HG03103 (cell line): ENCODE results near the gene DDC.
"Not testable (repeated sequence)": the region's sequence is repeated elsewhere in the genome, so short reads cannot be mapped to it uniquely, and the experiment has no call there.

Source experiments
- ATAC-seq: cut with Tn5 transposase; IDR thresholded peaks from one replicate; pipeline ENCODE4 v1.9.1; 2021; ENCODE audit warnings: low read depth; ENCODE audit not compliant: unreplicated experiment

DDC gene

DNA sequence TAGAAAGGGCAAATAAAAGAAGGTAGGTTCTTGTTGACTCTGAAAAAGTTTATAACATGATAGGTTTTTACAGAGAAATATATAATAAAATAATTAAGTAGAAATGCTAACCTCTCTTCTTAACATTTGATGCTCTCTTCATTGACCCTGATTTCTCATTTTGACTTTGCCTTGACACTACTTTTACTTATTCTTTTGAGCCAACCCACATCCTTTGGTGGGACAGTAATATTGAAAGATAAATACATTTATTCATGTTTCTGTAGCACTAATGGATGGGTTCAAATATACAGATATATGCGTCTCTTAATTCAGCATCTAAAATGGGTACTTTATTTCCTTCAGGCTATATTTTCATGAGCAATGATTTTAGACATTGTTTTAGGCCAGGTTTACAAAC lies 34.4 kb downstream of the DDC start:
- ATAC-seq: no peak

DNA sequence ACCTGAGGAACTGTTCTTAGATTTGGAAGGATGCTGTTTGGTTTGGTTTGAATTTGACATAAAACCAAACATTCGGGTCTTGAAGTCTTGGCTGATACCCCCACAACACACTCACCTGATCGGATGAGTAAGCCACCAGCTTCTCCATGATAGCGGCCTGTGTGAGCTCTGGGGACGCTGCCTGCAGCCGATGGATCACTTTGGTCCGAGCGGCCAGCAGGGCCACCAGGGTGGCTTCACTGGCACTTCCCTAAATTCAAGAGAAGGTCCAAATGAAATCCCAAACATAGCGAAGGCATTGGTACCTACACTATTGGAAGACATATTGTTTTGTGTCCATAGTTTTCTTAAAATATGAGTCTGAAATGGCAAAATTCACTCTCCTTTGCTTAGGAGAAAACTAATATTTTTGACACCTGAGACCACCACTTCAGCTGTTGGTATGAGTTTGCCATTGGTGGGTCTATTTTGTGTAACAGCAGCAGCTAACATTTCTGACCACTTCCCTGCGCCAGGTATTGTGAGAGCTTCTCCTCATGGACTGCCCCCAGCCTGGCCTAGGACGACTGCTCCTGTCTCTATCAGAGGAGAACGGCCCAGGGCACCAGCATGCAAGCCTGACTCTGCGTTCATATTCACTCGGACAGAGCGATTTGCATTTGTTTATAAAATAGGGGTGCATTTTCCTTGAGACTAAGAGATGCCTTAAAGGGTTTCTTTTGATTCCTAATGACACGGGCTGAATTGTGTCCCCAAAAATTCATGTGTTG lies 35.9 kb downstream of the DDC start:
- no peak for ATAC-seq

DNA sequence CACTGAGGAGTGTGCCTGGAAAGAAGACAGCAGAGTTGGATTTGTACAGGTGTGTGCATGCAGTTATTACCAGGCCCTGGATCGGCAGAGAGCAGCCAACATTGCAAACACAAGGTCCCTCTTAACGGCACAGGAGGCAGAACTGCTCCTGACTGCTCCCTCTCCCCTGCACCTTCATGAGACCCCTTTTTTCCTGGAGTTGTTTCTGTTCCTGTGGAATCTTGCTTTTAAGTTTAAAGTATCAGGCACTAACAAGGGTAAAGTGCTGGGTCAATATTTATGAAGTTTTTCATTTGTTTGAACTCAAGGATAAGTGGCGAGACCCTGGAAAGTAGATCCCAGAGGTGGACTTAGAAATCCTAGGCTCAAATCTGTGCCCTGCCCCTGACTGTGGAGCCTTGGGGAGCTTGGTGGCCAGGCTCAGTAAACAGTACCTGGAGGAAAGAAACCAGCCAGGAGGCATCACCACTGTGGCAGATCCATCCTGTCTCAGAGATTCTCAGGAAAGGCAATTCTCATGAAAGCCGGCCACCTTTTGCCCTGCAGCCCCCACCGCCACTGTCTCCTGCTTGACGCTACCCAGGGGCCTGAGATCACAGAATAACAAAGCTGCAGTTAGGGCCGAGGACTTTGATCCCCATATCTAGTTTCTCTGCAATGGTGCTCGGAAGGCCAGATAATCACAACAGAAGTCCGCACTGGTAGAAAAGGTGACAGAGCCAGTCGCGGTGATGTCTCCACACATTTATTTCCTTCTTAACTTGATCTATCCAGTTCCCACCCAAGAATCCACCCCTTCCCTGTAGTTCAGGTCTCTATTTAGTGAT lies 36.7 kb downstream of the DDC start:
- no peak for ATAC-seq

DNA sequence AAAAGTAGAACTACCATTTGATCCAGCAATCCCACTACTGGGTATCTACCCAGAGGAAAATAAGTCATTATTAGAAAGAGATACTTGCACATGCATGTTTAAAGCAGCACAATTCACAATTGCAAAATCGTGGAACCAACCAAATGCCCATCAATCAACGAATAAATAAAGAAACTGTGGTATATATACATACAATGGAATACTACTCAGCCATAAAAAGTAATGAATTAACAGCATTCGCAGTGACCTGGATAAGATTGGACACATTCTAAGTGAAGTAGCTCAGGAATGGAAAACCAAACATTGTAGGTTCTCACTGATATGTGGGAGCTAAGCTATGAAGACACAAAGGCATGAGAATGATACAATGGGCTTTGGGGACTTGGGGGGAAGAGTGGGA lies 45.9 kb downstream of the DDC start:
- not testable (repeated sequence) for ATAC-seq

DNA sequence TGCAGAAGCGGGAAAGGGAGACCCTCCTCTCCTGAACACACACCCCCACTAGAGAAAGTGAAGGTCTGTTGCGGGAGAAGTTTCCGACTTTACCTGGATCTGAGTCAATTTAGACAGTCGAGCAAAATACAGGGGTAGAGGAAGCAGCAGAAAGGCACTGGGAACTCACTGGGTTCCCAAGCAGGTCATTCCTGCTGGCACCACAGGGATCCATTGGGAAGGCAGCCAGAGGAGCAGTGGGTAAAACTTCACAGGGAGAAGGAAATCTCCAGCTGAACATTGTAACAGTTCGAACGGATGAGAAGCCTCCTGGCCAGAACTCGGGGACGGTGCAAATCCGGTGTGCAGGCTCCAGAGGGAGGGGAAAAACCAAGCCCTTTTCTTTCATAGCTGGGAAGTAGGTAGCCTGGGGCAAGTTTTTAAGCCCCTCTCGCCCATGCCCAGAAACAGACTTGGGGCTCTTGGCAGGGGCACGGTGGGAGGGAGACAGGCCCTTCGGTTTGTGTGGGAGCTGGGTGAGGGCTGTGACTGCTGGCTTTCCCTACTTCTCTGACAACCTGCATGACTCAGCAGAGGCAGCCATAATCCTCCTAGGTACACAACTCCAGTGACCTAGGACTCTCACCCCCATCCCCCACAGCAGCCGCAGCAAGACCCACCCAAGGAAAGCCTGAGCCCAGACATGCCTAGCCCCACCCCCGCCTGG lies 51.9 kb downstream of the DDC start:
- no peak for ATAC-seq

DNA sequence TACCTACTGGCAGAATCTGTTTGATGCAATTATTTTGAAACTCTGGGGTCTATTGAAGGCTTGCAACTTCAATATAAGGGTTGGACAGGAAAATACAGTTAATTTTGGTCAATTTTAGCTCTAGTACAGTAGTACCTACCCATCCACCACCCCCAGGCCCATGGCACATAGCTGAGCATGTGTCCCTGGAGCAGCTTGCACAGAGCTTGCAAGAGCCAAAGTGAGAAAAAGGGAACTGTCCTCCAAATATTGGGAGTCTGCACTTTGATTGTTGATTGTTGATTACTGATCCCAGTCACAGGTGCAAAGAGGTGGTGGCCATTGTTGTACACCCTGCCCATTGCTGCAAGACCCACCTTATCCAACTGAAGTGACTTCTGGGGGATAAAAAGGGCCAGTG lies 52.8 kb downstream of the DDC start:
- ATAC-seq: no peak

DNA sequence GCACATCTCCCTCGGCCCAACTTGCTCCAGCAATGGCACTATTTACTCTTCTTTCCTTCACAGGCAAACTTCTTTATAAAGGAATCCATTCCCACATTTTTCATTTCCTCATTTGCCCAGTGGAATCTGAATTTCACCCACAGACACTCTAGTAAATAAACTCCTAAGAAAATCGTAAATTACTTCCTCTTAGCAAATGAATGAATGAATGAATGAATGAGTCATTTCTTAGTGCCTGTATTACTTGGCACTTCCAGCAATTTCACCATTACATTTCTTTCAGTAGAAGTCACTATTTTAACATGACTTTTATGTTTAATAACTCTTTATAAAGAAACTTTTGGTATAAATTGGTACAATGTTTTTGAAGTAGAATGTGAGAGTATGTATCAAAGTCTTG lies 55.7 kb downstream of the DDC start:
- no peak for ATAC-seq

DNA sequence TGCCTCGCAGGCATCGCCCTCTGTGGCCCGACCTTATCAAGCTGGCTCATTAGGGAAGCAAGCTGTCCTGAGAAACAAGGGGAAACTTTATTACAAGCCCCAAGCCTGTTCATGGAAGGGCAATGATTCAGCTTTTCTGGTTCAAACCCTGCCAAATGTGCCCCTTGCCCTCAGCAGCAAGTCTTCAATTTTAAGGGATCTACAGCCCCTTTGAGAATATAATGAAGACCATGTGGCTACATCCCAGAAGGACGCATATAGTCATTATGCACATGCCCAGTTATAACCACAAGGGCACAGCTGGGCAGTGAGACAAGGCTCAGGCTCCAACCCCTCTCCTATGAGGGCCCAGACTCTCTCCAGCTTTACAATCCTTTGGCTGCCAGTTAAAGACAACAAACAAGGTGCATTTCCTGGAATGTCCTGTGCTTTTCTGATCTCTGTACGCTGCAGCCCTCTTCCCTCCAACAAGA lies 56.7 kb downstream of the DDC start:
- ATAC-seq: no peak

DNA sequence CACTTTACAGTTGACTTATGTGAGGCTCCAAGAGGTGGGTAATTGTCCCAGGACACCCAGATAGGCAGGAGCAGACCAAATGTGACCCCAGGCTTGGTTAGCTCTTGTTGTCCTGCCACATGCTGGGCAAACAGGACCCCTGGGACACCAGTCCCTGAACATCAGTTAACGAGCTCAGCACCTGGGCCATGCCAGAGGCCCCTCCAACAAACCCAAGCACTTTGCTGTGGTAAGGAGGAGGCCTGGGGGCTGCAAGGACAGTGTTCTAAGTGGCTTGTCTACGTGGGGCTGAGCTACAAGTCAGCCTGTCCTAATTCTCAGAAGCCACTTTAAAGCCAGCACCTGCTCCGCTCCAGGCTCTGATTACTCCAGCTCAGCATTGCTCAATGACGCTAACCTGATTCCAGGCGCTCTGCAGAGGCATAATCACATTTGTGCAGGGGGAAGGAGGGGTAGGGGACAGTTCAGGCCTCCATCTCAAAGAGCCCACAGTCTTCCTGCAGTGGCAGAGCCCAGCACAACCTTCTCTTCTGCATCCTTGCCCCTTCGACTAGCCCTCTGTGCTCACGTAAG lies 57.2 kb downstream of the DDC start:
- no peak for ATAC-seq

DNA sequence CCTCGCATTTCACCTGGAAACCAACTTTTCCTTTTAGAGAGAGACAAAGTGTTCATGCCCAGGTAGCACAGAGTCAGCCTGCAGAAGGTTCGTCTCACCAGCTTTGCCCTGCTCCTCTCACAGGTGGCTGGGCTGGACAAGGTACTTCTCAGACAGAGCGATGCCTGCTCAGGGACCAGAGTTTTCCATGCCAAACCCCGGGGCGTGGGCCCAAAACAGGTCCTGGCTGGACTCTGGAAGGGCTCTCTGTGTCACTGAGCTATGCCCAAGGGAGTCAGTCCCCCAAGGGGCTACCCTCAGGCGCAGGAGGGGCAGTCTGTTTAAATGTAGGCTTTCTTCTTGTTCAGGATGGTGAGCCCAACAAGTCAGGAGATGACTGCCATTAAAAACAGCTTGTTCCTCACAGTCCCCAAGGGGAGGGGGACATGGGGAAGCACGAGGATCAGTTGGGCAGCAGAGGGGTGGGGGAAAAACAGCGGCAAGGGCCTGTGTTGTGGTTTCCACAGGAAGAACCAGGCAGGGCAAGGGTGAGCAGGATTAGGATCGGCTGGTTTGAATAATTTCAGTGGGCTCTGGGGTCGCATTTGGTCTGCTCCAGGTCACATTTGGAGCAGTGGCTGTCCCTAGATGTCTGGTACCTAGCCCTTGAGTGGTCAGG lies 59.5 kb downstream of the DDC start:
- ATAC-seq: no peak

DNA sequence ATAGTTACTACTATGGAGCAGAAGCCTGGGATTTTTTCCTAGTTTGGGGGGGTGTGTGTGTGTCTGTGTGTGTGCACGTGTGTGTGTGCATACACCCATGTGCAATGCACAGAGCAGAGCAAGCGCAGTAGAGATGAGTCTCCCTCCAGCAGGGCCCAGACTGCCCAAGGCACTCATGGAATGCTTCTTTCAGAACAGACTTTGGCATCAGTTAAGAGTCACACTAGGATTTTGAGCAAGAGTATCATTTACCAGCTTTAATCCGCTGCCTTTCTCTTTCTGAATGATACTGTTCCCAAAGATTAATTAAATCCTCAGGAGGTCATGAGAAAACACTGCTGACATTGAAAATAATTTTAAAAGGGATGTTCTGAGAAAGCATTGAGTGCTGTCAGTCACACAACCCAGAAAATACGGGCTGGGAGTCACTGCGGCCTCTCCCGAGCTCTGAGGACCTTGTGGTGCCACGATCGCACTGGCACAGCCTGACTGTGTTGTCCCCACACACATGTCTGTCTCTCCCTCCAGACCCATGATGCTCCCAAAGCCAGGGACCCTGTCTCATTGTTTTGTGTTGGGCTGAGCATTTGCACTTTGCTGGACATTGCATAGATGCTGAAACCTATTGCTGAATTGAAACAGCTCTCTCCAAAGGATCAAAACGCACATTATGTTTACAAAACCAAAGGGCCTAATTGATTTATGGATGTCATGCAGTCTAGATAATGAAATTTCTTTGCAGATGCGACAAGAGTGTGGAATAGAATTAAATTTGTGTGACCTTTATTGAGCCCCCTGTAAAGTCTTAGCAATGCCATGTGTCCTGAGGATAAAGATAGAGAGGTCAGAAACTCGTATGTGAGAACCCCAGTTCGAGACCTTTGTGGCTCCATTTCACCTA lies 60.3 kb downstream of the DDC start:
- ATAC-seq: no peak

DNA sequence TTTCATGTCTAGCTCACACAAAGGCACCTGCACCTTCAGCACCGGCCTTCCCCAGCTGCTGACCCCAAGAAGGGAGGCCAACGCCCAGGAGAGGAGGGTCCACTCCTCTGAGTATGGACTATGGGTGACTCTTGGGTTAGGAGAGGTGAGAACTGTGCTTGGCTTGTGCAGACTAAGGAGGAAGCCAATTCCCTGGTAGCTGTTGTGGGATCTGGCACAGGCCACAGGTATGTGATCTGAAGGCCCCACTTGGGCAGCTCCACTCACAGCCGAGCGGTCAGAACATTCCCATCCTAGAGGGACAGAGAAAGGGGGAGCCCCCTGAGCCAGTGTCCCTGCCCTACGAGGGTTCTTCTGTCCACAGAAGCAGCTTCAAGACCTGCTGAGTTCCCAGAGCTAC lies 62.3 kb downstream of the DDC start:
- ATAC-seq: no peak

DNA sequence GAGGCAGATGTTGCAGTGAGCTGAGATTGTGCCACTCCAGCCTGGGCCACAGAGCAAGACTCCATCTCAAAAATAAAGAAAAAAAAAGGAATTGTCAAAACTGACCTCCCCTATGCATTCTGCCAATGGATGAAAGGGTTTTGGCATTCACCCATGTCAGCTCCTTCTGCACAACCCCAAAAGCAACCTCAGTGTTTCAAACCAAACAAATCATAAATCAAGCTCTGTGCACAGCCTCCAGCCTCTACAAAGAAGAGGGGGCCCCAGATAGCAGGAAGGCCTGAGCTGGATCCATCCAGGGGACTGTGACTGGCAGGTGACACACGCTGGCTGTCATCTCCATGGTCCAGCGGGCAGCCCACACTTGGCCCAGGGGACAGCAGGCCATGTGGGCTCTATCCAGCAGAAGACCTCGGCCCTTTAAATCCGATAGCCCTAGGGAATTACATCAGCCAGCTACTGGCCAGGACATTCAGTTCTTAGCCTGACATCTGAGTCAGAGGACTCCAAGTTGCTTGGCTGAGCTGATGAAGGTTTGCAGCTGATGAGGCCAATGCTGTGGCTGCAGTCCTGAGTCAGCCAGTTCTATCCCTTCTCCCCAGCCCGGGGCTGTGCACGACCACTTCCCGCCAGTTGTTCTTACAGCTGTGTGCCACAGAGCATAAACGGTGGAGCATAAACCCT lies 63.1 kb downstream of the DDC start:
- ATAC-seq: no peak

DNA sequence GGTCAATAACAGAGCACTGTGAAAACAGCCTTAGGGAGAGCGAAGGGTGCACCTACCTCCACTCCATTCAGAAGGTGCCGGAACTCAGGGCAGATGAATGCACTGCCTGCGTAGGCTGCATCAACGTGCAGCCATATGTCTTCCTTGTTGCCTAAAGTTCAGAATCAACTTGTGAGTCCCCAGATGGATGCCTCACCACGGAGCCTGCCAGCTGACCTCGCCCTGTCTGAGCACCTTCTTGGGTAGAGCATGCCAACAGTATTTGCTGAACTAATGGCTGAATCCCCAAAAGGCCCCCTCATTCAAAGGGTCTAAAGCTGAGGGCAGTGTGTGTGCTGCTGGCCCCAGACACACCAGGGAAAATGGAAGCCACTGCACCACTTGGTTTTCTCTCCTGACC lies 66.1 kb downstream of the DDC start:
- no peak for ATAC-seq

DNA sequence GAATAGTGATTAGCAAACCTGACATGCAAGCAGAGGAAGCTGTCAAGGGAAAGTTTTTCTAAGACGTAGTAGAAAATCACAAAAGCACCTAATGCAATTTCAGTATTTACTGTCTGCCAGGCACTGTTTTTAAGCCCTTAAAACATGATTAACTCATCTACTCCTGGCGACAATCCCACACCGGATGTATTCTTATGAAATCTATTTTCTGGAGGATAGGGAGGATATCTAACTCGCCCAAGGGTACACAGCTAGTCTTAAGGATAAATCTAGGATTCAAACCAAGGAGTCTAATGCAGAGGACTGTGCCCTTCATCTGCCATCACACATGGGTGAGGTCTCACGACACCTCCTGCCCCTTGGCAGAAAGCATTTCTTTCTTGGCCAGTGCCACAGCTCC lies 67.2 kb downstream of the DDC start:
- no peak for ATAC-seq

DNA sequence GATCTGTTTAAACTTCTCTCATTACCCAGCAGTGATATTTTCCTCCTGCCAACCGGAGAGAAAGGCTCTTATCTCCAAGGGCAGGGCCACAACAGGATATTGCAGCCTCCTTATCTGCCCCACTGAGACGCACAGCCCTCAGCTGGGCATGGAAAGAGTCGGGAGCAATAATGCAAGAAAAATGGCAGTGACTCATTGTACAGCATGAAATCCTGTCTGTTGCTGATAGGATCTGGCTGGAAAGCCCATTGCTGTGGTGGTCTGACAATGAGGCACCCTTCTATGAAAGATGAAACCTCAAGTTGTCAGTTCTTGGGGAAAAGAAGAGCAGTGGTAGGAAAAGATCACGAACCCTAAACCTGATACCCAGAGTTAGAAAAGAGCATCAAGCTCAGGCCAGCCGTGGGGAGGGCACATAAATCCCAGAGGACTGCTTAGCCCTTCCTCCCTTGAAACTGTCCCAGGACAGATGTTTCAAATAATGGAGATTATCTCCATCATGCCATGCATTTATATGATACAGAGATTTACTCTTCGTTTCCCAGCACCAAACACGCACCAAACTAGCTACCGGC lies 68.0 kb downstream of the DDC start:
- no peak for ATAC-seq

DNA sequence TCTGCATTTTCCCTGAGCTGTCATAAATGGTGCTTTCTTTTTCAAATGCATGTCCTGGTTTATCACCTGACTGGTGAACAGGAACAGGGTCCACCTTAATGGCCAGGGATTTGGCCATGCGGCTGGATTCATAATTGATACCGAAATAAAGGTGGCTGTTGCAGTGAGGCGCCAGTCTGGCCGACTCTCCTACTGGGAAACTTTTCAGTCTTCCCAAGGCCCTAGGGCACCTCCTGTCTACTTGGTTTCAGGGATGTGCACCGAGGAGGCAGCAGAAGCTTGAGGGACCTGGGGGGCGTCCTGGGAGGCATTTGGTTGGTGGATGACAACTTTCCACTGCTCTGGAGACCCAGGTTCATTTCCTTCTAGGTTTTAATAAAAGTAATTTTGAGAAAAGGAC lies 68.6 kb downstream of the DDC start:
- no peak for ATAC-seq

DNA sequence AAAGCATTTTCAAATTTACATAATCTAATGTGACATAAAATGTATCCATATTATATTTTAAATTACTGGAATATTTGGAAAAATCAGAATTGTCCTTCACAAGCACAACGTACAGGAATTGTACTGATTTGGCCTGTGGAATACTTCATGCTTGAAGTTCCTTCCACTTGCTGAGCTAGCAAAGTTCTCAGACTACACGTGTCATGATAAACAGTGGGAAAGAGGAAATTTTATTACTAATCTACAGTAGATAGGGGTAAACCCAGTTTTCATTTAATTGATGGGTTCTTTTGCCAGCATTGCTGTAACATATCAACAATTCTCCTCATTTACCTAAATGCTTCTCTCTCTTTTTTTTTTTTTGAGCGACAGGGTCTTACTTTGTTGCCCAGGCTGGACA lies 69.5 kb downstream of the DDC start:
- ATAC-seq: no peak
